Right forelimb (tissue), 1 donor: ENCODE data around the gene PTPN14.

Experiments
- DNase-seq: peaks from one replicate; pipeline ENCODE4 v3.0.0-alpha.2; 2018

Gene PTPN14

GRCh38 chr1:214473862-214474261, 77.5 kb downstream of the PTPN14 start:
- no peak for DNase-seq

DNA sequence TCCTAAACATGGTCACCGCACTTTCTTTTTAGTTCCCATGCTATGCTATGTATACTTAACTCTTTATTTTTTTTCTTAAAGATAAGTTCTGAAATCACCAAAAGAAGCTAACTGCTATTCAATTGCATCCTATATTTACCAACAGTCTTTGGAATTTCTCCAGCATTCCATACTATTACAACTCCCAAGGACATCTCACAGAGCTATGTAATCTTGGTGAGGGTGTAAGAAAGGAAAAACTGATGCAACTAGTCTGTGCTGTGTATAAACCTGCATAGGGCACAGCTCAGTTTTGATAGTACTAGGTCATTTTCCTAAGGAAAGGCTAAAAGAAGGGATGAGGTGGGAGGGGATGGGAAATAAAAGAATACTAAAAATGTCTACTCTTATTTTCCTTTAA, 78.0 kb downstream of the PTPN14 start:
- no peak for DNase-seq

DNA sequence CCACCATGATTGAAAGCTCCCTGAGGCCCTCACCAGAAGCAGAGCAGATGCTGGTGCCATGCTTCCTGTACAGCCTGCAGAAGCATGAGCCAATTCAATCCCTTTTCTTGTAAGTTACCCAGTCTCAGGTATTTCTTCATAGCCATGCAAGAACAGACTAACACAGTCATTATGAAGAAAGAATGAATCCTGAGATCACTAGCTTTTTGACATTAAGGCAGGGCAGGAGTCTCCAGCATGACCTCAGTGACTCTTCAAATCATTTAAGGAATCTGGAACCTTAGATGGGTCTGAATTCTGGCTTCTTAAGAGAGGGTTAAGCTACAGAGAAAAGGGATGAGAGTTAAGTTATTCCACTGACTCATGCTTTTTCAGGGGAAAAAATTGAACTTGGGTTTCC, 79.0 kb downstream of the PTPN14 start:
- DNase-seq: no peak

DNA sequence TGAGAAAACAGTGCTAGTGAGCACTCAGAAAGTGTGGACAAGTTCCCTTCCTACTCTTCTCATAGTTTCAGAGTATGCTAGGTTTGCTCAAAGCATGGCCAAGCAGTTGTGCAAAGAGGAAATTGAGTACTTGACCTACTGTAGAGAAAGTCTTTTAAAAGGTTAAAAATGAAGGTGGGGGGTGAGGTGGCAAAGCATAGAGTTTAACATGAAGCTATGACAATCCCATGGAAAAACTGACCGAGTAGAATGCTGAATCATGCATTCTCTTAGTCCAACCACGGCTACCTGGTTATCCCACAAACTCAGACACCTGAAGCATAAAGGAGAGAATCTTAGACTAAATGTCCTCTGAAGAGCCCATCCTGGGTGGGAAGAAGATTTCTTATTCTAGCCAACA, 79.9 kb downstream of the PTPN14 start:
- DNase-seq: no peak

- DNase-seq: no peak
Measured at GRCh38 chr1:214470132-214470531, 81.3 kb downstream of the PTPN14 start.

- no peak for DNase-seq
Measured at GRCh38 chr1:214469290-214469689, 82.1 kb downstream of the PTPN14 start.

DNA sequence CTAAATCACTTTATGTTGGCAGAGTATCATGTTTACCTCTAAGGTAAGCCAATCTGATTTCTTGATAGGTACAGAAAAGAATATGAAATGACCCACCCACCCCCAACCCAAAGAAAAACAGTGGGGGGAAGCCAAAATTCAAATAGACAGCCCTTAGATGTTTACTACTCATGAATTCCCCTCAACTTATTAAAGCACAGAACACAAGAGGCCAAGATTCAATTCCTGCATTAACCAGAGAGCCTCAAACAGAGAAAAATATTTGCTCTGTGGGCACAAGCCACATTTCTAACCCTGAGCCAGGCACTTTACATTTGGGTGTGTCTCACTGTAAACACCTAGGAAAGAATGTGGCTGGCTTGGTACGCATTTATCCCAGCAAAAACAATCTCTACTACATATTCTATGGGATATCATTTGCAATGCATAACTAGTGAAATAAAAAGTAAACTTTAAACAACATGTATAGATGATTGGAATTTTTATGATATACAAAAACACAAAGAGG, 84.3 kb downstream of the PTPN14 start:
- DNase-seq: no peak

- DNase-seq: no peak
Measured at GRCh38 chr1:214466403-214467077, 84.9 kb downstream of the PTPN14 start.

DNA sequence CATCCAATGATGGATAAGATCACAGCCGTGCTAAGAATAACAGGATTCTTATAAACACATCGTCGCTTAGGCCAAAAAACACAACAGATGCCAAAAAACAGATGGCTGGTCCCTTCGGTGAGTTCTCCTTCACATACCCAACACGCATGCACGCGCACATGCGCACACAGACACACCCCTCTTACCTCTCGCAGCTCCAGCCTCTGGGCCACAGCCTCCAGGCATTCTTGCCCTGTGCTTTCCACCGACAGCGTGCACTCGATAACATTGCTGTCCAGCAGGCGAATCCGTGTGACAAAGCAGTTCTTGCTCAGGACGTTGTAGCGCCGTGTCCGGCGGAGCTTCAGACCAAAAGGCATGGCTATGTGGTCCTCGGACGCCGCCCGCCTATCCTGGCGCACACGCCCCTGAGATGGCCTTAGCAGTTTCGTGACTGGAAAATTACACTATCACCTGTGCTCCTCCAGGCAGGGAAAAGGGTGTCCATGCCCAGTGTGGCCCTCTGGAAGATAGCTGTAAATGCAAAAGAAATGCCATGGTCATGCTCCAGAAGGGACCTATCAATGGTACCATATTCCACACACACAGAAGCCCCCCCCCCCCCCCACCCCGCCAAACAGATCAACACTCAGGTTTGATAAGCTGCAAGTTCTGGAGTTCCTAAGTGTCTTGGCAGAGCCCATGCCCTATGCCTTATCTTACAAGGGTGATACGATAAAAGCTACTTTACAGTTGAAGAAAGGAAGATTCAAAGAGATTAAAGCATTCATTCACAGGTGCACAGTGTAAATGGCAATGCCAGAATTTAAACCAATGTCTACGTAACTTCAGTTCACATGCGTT, 86.7 kb downstream of the PTPN14 start:
- DNase-seq: no peak

DNA sequence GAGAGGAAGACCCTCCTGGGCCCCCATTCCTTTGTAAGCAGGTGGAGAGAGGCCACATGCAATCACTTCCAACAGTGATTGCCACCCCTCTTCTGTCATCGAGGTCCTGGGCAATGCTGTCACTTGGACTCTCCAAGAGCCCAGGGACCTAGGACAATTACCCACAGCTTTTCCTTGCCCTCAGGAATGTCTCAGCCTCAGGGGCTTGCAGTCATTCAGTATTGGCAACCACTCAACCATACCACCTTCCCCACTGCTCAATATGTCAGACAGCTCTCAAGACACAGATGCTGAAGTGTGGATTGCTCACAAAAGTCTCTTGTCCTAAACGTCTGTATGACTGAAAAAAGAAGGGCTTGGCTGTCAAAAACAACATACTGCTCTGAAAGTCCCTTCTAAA, 87.8 kb downstream of the PTPN14 start:
- DNase-seq: no peak

- no peak for DNase-seq
Measured at GRCh38 chr1:214462882-214463281, 88.5 kb downstream of the PTPN14 start.

GRCh38 chr1:214461305-214461704, 90.1 kb downstream of the PTPN14 start:
- DNase-seq: no peak

DNA sequence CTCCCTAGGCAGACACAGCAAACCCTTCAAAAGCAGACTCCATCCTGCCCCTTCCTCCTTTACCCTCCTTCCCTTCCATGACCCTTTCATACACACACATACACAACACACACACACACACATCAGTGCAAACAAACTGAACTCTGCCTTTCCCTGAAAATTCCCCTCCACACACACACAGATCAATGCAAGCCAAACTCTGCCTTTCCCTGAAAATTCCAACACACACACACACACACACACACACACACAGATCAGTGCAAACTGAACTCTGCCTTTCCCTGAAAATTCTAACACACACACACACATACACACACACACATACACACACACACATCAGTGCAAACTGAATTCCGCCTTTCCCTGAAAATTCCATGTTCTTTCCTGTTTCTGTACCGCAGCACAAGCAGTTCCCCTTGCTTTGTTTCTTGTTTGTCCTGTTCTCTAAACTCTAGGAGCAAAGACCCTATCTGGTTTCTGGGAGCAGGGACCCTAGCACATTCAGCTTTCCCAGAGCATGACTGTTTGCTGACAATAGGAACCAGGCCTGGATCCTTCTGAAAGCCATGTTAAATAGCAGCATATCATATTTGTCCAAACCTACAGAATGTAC, 91.0 kb downstream of the PTPN14 start:
- DNase-seq: no peak

DNA sequence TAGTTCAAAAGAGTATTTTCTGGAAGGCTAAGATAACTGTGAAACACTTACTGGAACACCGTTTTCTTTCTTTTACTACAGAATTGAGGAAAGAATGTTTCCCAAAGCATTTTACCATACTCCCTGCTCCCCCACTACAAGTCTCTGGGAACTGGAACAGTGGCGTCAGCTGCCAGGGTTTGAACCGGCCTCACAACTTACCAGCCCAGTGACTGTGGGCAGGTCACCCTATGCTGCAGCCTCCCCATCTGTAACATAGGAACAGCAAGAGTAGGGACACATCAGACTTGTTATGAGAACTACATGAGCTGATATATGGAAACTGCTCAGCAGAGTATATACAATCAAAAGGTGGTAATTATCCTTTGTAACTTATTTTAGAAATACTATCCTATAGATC, 91.5 kb downstream of the PTPN14 start:
- no peak for DNase-seq

DNA sequence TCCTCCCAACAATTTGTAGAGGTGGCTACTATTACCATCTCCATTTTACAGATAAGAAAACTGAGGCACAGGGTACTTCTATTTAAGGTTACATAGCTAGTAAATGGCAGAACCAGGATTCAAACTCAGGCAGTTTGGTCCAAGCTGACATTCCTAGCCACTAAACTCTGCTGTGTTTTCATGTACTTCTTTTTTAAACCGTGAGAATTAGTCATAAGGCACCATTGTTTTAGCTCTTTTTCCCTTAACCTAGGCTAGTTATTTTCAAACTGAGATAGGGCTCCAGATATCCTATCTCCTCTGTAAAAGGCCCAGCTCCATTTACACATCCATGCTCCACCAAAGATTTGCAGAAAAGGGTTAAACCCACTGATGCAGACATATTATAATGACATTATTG, 92.9 kb downstream of the PTPN14 start:
- DNase-seq: no peak

GRCh38 chr1:214455971-214456867, 95.2 kb downstream of the PTPN14 start:
- no peak for DNase-seq

- no peak for DNase-seq
Measured at GRCh38 chr1:214455479-214455878, 95.9 kb downstream of the PTPN14 start.

DNA sequence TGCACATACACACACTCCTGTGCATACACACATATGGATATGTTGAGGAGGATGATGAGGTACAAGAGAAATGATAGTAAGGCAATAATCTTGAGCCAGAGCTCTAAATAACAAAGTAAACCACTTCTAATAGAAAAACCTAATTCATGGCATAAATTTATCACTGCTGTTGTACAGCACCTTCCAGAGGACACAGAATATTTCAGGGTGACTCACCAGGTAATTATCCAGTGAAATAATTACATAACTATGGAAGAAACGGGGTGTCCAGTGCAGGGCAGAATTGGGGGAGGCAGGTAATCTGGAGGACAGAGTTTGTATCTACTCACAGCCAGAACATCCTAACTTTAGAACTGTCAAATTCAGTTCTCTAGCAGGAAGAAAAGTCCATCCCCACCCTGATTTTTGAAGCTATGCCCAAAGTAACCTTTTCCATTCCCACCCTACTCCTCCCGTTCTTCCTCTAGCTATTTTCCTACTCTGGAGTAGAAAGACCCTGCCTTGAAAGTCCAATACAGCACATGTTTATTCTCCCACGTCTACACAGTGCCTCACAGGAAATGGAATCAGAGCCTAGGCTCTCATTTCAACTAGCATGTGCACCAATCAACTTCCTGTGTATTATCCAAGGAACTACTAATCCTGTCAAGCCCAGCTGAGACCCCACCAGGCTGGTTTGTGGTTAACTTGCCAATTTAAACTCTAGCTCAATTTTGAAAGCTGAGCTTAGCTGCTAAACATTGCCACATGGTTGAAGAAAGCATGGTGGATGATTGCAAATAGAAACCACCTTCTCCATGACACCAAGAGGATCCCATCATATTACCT, 96.6 kb downstream of the PTPN14 start:
- DNase-seq: no peak

DNA sequence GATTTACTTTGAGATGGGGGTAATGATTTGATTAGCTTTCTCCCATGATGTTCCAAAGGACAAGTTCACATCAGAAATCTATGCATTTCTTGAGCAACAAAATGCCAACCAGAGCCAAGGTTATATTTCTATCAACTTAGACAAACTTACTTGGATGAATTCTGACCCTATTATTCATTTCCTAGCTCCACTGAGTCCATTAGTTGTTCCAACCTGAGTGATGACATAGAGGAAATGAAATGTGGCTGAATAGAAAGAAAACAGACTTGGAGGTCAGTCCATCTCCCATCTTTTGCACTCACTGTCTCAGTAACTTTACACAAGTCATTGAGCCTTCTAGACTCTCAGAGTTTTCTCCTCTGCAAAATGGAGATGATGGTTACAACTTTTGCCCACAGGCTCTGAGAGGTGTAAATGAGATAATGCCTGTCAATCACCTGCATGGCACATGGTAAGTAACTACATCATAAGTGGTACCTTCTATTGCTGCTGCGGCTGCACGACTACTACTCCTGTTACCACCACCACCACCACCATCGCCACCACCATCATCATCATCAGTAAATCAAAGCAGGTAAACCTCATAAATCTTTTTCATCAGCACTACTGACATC, 98.2 kb downstream of the PTPN14 start:
- no peak for DNase-seq

DNA sequence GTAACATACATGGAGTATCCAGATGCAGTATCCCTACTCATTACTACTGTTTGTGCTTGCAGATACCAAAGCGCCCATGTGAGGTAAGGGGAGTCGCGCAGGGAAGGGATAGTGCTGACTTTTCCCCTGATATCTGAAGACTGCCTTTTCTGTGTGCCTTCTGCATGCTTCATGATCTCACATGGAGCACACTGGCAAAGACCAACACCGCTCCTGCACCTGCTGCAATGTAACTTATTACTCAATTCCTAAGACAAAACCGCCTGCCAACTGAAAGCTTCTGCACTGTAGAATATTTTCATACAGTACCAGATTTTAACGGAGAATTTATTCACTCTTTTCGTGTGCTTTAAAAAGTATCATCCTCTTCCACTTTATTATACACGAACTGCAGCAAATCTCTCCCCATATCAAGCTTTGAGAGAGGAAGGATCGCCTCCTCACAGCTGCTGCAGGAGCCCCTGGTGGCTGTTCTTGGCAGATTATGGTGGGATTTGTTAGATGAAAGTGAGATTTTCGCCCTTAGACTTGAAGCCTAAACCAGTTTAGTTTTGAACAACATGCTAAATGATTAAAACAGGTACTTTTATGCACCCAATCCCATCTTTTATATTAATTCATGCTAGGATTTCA, 99.1 kb downstream of the PTPN14 start:
- DNase-seq: no peak

DNA sequence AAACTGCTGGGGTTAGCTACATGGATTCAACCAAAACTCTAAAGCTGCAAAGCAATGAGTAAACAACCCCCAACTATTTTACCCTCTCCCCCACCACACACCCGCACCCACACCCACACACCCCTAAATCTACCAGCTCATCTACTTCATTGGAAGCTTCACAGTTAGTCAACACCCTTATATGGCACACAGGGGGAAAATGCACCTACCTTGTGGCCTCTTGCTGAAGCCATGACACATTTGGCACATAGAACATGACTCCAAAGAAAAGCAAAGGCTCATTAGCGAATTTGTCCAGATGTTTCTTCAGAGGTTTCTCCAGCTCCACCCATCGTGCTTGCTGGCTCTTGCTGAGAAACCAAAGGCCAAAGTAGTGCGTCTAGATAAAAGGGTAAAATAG, 99.8 kb downstream of the PTPN14 start:
- no peak for DNase-seq
